Measurements from ENCODE around the gene LIPN.

DNA sequence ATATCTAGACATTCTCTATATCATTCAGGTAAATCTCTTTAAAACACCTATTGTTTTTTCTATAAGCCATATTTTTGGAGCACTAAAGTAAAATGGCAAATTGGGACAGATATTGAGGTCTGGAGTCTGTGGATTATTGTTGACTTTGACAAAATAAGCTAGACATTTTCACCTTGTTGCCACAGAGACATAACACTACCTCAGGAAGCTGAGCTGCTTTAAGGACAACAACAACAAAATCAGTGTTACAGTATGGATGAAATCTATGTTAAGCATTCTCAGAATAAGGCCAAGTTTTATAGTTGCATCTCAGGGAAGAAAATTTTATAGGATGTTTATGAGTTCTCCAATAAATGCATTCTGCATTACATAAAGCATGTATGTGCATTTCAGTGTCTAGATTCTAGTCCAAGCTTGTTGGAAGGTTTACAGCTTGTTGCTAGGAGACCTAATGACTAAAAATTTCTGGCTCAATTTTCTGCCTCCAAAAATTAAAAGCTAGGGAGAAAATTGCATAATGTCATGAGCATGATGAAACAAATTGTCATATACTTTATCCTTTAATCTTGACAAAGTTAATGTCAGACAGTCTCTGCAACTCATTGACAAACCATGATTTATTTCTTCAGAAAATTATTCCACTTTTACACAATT, 61.1 kb downstream of the LIPN start:
- TF ChIP-seq CTCF (IDR thresholded peaks at IDR 0.05; ENCODE audit: insufficient read depth, low read length, poor library complexity, severe bottlenecking) (no peak), EZH2phosphoT487 (conservative IDR thresholded peaks at IDR 0.05; ENCODE audit: low read length) (no peak)
